Mucosa of descending colon (tissue), 3 donors: ENCODE results near the gene RANBP2. TPM values are rescaled to one million over a fixed set of nuclear protein-coding genes. Genes with fewer than 3 reads are reported as not detected.

ENCODE experiments used
- ATAC-seq: fragments of 200-7000 bp; cut with Tn5 transposase; one replicate; pipeline ENCODE4 v1.9.1; 2020; ENCODE audit warnings: mild to moderate bottlenecking, moderate library complexity
- DNase-seq, 3 donors: peaks; one replicate each; pipeline ENCODE4 v3.0.0-alpha.2; 2020
- H3K36me3 ChIP-seq: fragments of 200-600 bp; one replicate; pipeline ENCODE4 v1.8.0; 2021; ENCODE audit warnings: low read depth, mild to moderate bottlenecking
- H3K4me1 ChIP-seq: fragments of 200-600 bp; one replicate; pipeline ENCODE4 v1.8.0; 2021; ENCODE audit warnings: low read depth, mild to moderate bottlenecking
- H3K4me3 ChIP-seq: fragments of 200-600 bp; one replicate; pipeline ENCODE4 v1.8.0; 2021; ENCODE audit warnings: mild to moderate bottlenecking
- H3K9me3 ChIP-seq: fragments of 200-600 bp; one replicate; pipeline ENCODE4 v1.8.0; 2021; ENCODE audit warnings: mild to moderate bottlenecking
- CTCF ChIP-seq: fragments of 200-600 bp; IDR thresholded peaks from one replicate; pipeline ENCODE4 v1.8.0; 2022; ENCODE audit warnings: antibody characterized with exemption, mild to moderate bottlenecking
- intact Hi-C, 2 donors: fragments of 100-400 bp; cut with DNase I in 1 of 2; cut with micrococcal nuclease in 1 of 2; formaldehyde crosslinking; loops; one replicate each; pipeline versions ENCODE4 v1.11.0 to v1.11.1; 2022; cut with DNase I, micrococcal nuclease
- total RNA-seq, 3 donors: library from RNA; stranded (reverse); fragmentation: NEBNext Ultra II Directional in 2 of 3; extraction: Animal tissue kit (Norgen Biotek cat#: 25700) in 2 of 3; gene quantifications; one replicate each; pipeline versions ENCODE4 v1.2.1 to v1.2.4, GENCODE V29; 2021 to 2023
- donor health status: DM: no; HTN: no; CAD: no; lungs with moderate emphysema.
- donor health status: DM: no; HTN: no; CAD: no.
- donor health status: DM: no; HTN: yes; CAD: no.

RANBP2 gene
- total RNA-seq, 3 donors from 2014 or later, result 48.3 to 81.0 (median 51.9) TPM

- no peaks in the 10 kb centered on the region for H3K36me3 ChIP-seq
- H3K9me3 ChIP-seq, result peaks cover 6% of the 10 kb centered on the region
- H3K4me1 ChIP-seq, result no peaks in the 10 kb centered on the region
- ATAC-seq, result no peak
- no peak overlapping the region for H3K4me3 ChIP-seq
- intact Hi-C loops, result no loop called here
- no peak for DNase-seq
- TF ChIP-seq CTCF, result no peak
Observed at GRCh38 chr2:108809936-108810335, 90.7 kb downstream of the RANBP2 start.

GRCh38 chr2:108810993-108811957 lies 92.0 kb downstream of the RANBP2 start:
- no peaks in the 10 kb centered on the region for H3K36me3 ChIP-seq
- H3K9me3 ChIP-seq, result peaks cover 6% of the 10 kb centered on the region
- DNase-seq, result no peak
- ATAC-seq, result no peak
- intact Hi-C loops, result no loop called here
- no peak for TF ChIP-seq CTCF
- no peaks in the 10 kb centered on the region for H3K4me1 ChIP-seq
- H3K4me3 ChIP-seq, result no peak overlapping the region

GRCh38 chr2:108813732-108814131 lies 94.5 kb downstream of the RANBP2 start:
- ATAC-seq (no peak), DNase-seq (no peak)
- Histone ChIP-seq H3K36me3 (no peaks in the 10 kb centered on the region), H3K9me3 (peaks cover 6% of the 10 kb centered on the region), H3K4me1 (no peaks in the 10 kb centered on the region), H3K4me3 (no peak overlapping the region)
- TF ChIP-seq CTCF, result no peak
- intact Hi-C loops, result no loop called here

- no peaks in the 10 kb centered on the region for H3K4me1 ChIP-seq
- intact Hi-C loops, result no loop called here
- ATAC-seq (no peak), DNase-seq (no peak)
- no peak for TF ChIP-seq CTCF
- H3K36me3 ChIP-seq, result no peaks in the 10 kb centered on the region
- peaks cover 13% of the 10 kb centered on the region for H3K9me3 ChIP-seq
- no peak overlapping the region for H3K4me3 ChIP-seq
Observed at GRCh38 chr2:108820482-108820881, 101.2 kb downstream of the RANBP2 start.

GRCh38 chr2:108823286-108823685 lies 104.0 kb downstream of the RANBP2 start:
- Histone ChIP-seq H3K4me1 (no peaks in the 10 kb centered on the region), H3K4me3 (no peak overlapping the region), H3K9me3 (peaks cover 13% of the 10 kb centered on the region), H3K36me3 (no peaks in the 10 kb centered on the region)
- intact Hi-C loops, result no loop called here
- ATAC-seq (peak; percentile 69), DNase-seq (no peak)
- no peak for TF ChIP-seq CTCF
